ENCODE data around the gene TCF7L2.

GRCh38 chr10:113113241-113113640 is 163.2 kb downstream of the TCF7L2 start:
- no peak for TF ChIP-seq CTCF (IDR thresholded peaks at IDR 0.05)
- TF ChIP-seq POLR2A (IDR thresholded peaks at IDR 0.05) = no peak
